GM21576 (cell line): ENCODE measurements around the gene SPSB2.
"Not testable (repeated sequence)": the region's sequence is repeated elsewhere in the genome, so short reads cannot be mapped to it uniquely, and the experiment has no call there.

Experiments
- ATAC-seq: cut with Tn5 transposase; IDR thresholded peaks from one replicate; pipeline ENCODE4 v1.9.1; 2021; ENCODE audit warnings: mild to moderate bottlenecking, moderate library complexity; ENCODE audit not compliant: unreplicated experiment

Gene SPSB2

GRCh38 chr12:6871052-6871957 is 1.8 kb downstream of the SPSB2 start:
- no peak for ATAC-seq

- not testable (repeated sequence) for ATAC-seq
Measured at GRCh38 chr12:6870304-6870703, 2.8 kb downstream of the SPSB2 start.

GRCh38 chr12:6869049-6870021 is 3.8 kb downstream of the SPSB2 start:
- ATAC-seq, result no peak

GRCh38 chr12:6868211-6869048 is 4.7 kb downstream of the SPSB2 start:
- ATAC-seq, result no peak

- ATAC-seq, result peak; percentile 47
Measured at GRCh38 chr12:6867413-6868210, 5.5 kb downstream of the SPSB2 start, which contains the start of gene TPI1. TSS of gene TPI1 (plus strand) at chr12:6867531. CDS start at chr12:6867567, 36 bp downstream.

- ATAC-seq, result peak; percentile 6
Measured at GRCh38 chr12:6866920-6867412, 6.1 kb downstream of the SPSB2 start.

- no peak for ATAC-seq
Measured at GRCh38 chr12:6866163-6866919, 6.8 kb downstream of the SPSB2 start.

- ATAC-seq, result not testable (repeated sequence)
Measured at GRCh38 chr12:6865307-6865706, 7.8 kb downstream of the SPSB2 start.

GRCh38 chr12:6863586-6864321 is 9.3 kb downstream of the SPSB2 start:
- ATAC-seq, result no peak

- ATAC-seq, result no peak
Measured at GRCh38 chr12:6863033-6863432, 10.1 kb downstream of the SPSB2 start.

GRCh38 chr12:6861391-6861790 is 11.7 kb downstream of the SPSB2 start:
- ATAC-seq, result no peak

- no peak for ATAC-seq
Measured at GRCh38 chr12:6860942-6861341, 12.2 kb downstream of the SPSB2 start.

GRCh38 chr12:6860116-6860515 is 13.0 kb downstream of the SPSB2 start:
- no peak for ATAC-seq

- no peak for ATAC-seq
Measured at GRCh38 chr12:6858799-6859198, 14.3 kb downstream of the SPSB2 start.

GRCh38 chr12:6855322-6855721 is 17.8 kb downstream of the SPSB2 start:
- ATAC-seq, result no peak

GRCh38 chr12:6854036-6854435 is 19.1 kb downstream of the SPSB2 start:
- no peak for ATAC-seq

- ATAC-seq, result no peak
Measured at GRCh38 chr12:6853626-6854025, 19.5 kb downstream of the SPSB2 start.
